Raji (cell line): ENCODE data around the gene C19orf73.

Experiments
- POLR2A ChIP-seq: IDR thresholded peaks from 2 replicates; pipeline ENCODE4 v1.6.1; 2011; ENCODE audit warnings: low read depth, low read length, control low read depth; ENCODE audit not compliant: insufficient read depth

The C19orf73 gene

GRCh38 chr19:49152119-49152550 is 33.2 kb upstream of the C19orf73 start:
- no peak for TF ChIP-seq POLR2A

- TF ChIP-seq POLR2A, result no peak
Measured at GRCh38 chr19:49151267-49152118, 32.5 kb upstream of the C19orf73 start.

- TF ChIP-seq POLR2A, result no peak
Measured at GRCh38 chr19:49150944-49151243, 32.0 kb upstream of the C19orf73 start.

DNA sequence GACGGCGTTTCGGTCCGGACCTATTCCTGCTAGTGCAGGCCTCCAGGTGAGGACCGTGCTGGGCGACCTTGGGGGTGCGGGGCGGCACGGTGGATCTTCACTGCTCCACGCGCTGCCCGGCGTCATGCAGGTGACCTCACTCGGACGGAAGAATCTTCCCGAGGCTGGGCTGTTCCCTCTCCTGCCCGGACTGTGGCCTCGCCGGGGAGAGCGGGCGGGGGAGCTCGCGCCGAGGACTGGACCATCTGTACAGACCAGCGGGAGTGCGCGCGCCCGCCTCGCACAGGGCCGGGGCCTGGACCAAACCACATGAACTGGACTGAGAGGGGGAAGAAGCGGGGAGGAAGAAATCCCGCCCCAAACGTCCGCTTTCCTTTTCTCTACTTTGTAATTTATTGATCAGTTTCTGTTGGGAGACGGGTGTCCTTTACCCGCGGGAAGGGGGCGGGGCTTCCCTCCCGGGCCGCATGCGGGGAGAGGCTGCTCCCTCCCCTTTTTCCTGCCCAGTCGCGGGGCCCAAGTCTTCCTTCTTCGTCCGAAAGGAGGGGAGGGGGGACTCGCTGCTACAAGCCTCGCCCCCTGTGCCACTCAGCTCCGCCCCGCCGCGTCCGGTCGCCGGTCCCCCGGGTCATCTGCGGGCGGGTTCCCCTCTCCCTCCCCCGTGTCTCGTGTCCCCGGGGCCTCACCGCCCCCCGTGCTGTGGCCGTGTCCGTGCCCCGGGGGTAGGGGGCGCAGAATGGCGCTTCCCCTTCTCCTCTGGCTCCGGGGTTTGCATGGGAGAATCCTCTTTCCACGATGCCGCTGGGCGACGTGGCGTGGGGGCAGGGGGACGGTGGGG is 31.4 kb upstream of the C19orf73 start:
- peak; percentile 58 for TF ChIP-seq POLR2A

DNA sequence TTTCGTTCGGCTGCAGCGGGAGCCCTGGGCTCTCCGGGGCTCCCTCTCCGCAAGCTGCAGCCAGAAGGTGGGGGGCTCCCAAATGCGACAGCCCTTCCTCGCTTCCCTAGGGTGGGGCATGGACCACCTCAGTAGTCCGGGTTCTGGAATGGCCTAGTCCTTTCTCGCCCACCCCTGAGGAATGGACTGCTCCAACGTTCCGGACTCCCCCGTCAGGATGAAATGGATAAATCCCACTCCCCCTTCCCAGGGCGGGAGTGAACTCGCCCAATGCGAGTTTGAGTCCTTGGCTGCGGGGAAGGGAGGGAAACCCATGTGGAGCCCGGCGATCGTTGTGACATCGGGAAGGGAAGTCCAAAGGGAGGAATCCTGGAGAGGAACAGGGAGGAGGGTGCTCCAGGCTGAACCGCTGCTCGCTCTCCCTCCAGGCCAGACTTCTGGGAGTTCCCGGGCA is 30.7 kb upstream of the C19orf73 start:
- TF ChIP-seq POLR2A, result no peak

DNA sequence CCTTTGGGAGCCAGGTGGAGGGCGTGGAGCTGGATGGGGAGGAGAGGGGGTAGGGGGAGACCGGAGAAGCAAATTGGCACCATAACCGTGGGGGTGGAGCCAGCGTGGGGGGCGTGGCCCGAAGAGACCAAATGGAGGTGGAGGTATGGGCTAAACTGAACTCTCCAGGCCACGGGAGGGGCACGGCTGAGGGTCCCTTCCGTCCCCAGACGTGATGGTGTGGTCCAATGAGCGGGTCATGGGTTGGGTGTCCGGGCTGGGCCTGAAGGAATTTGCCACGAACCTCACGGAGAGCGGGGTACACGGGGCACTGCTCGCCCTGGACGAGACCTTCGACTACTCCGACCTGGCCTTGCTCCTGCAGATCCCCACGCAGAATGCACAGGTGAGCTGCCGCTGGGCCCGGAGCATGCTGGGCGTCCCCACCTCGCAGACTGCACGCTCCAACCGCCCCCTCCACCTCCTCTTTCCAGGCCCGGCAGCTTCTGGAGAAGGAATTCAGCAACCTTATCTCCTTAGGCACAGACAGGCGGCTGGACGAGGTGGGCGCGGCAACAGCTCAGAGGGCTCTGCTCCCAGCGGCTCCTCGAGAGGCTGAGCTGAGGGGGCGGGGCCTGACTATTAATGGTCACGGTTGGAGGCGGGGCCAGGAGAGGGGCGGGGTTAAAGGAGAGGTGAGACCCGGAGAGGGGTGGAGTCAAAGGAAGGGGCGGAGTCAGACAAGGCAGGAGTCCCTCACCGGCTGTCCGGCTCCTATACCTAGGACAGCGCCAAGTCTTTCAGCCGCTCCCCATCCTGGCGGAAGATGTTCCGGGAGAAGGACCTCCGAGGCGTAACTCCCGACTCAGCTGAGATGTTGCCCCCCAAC is 30.1 kb upstream of the C19orf73 start:
- TF ChIP-seq POLR2A, result no peak

DNA sequence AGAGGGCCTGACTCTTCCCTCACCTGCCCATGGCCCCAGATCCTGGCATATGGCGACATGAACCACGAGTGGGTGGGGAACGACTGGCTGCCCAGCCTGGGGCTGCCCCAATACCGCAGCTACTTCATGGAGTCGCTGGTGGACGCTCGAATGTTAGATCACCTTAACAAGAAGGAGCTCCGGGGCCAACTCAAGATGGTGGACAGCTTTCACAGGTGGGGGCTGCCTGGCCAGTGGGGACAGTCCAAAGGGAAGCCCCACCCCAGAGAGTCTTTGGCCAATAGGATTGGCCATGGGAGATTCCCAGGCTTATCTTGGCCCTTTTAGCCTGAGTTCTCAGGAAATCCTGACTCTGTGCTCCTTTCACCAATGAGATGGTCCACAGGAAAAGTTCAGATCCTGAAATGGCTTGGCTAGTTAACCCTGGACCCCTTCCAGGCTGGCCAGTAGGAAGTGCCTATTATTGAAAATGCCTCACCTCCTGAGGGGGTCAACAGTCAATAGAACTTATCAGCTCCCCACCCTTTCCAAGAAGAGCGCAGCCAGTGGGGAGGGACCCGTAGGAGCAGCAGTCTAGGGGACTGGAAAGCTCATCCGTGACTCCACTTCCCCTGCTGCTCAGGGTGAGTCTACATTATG is 29.2 kb upstream of the C19orf73 start:
- TF ChIP-seq POLR2A, result no peak

- 0 out of 2 replicates have a peak, but pooled peaks have one; percentile 38 for TF ChIP-seq POLR2A
Measured at GRCh38 chr19:49145573-49146407, 26.8 kb upstream of the C19orf73 start.

- TF ChIP-seq POLR2A, result peak; percentile 78
Measured at GRCh38 chr19:49142866-49143335, 24.0 kb upstream of the C19orf73 start.

DNA sequence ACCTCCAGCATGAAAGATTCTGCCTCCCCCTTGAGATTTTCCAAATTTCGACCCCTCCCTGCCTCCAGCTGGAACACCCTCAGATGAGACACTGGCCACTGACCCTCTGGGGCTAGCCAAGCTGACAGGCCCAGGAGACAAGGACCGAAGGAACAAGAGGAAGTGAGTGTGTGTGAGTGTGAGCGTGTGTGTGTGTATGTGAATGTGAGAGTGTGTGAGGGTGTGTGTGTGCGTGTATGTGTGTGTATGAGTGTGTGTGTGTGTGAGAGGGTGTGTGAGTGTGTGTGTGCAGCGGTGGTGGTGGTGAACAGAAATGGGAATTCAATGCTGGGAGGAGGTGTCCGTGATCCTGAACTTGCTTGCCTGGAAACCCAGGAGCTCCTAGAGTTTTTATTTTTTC is 22.4 kb upstream of the C19orf73 start:
- TF ChIP-seq POLR2A, result no peak

DNA sequence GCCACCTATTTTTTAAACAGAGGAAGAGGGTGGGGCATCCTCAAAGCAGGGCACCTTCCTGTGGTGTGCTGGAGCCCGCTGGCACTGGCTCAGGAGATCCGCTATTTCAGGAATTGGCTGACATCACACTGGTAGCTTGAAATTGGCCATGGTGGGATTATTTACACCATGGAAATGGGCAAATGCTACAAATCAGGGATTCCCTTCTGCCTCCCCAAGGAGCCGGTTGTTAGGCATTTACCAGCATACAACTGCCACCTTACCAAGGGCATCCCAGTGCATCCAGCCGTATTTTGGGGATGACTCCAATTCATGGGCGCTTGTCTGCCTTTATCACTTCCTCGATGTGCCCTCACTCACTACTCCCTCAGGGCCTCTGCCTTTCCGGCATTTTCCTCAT is 22.0 kb upstream of the C19orf73 start:
- no peak for TF ChIP-seq POLR2A

GRCh38 chr19:49136771-49137171 is 17.8 kb upstream of the C19orf73 start:
- no peak for TF ChIP-seq POLR2A

- TF ChIP-seq POLR2A, result no peak
Measured at GRCh38 chr19:49135686-49136085, 16.7 kb upstream of the C19orf73 start.
